Measurements from ENCODE around the gene OR10A6.

- TF ChIP-seq CTCF (IDR thresholded peaks at IDR 0.05) (no peak), EZH2 (IDR thresholded peaks at IDR 0.05; ENCODE audit: borderline replicate concordance, insufficient read depth, low read depth, low read length, poor library complexity, severe bottlenecking) (no peak)
Measured at GRCh38 chr11:7967097-7967496, 36.0 kb upstream of the OR10A6 start.
